Measurements from ENCODE around the gene TMEM63B. TPM values are rescaled to one million over a fixed set of nuclear protein-coding genes. Genes with fewer than 3 reads are reported as not detected.
A peak's percentile ranks its signal among the peaks of the same experiment; 100 is the strongest.

Gene TMEM63B
- total and polyA plus RNA-seq, 9 of the 15 experiments (the other 6 are each of a cell fraction or from before 2014, with no cell fraction given): 0.14 to 39.4 (median 14.4) TPM

- TF ChIP-seq, protein P1, sequence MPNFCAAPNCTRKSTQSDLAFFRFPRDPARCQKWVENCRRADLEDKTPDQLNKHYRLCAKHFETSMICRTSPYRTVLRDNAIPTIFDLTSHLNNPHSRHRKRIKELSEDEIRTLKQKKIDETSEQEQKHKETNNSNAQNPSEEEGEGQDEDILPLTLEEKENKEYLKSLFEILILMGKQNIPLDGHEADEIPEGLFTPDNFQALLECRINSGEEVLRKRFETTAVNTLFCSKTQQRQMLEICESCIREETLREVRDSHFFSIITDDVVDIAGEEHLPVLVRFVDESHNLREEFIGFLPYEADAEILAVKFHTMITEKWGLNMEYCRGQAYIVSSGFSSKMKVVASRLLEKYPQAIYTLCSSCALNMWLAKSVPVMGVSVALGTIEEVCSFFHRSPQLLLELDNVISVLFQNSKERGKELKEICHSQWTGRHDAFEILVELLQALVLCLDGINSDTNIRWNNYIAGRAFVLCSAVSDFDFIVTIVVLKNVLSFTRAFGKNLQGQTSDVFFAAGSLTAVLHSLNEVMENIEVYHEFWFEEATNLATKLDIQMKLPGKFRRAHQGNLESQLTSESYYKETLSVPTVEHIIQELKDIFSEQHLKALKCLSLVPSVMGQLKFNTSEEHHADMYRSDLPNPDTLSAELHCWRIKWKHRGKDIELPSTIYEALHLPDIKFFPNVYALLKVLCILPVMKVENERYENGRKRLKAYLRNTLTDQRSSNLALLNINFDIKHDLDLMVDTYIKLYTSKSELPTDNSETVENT (CRISPR knock-in tag; IDR thresholded peaks at IDR 0.05): no peak
- TF ChIP-seq KLF16 (IDR thresholded peaks at IDR 0.05) (no peak), UBTF (IDR thresholded peaks at IDR 0.05; ENCODE audit: borderline replicate concordance in 1 of 2, low read depth in 2 of 2, low read length in 2 of 2) (0 out of 4 replicates have a peak, but pooled peaks of 1 of the 2 experiments have one; percentile 27), ZNF589 (CRISPR knock-in tag; IDR thresholded peaks at IDR 0.05; ENCODE audit: low read depth) (0 out of 2 replicates have a peak, but pooled peaks have one; percentile 0), POLR3A (IDR thresholded peaks at IDR 0.05; ENCODE audit: borderline replicate concordance, extremely low read depth, insufficient read depth, insufficient read length) (no peak), NR4A1 (CRISPR knock-in tag; IDR thresholded peaks at IDR 0.05) (no peak), NR4A1 (tag; IDR thresholded peaks at IDR 0.05) (no peak), PPARD (CRISPR knock-in tag; IDR thresholded peaks at IDR 0.05) (no peak), POLR2B (IDR thresholded peaks at IDR 0.05; ENCODE audit: low read depth, partially characterized antibody) (no peak), FOXK1 (CRISPR knock-in tag; IDR thresholded peaks at IDR 0.05; ENCODE audit: borderline replicate concordance) (no peak), KAT7 (CRISPR knock-in tag; IDR thresholded peaks at IDR 0.05; ENCODE audit: borderline replicate concordance) (no peak), FOXK2 (conservative IDR thresholded peaks at IDR 0.05 in 1 of 2, IDR thresholded peaks at IDR 0.05 in 1 of 2; ENCODE audit: low read depth in 2 of 2) (no peak), ZBED1 (IDR thresholded peaks at IDR 0.05) (no peak)
- TF ChIP-seq, protein P2, sequence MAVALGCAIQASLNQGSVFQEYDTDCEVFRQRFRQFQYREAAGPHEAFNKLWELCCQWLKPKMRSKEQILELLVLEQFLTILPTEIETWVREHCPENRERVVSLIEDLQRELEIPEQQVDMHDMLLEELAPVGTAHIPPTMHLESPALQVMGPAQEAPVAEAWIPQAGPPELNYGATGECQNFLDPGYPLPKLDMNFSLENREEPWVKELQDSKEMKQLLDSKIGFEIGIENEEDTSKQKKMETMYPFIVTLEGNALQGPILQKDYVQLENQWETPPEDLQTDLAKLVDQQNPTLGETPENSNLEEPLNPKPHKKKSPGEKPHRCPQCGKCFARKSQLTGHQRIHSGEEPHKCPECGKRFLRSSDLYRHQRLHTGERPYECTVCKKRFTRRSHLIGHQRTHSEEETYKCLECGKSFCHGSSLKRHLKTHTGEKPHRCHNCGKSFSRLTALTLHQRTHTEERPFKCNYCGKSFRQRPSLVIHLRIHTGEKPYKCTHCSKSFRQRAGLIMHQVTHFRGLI (CRISPR knock-in tag; IDR thresholded peaks at IDR 0.05): peak; percentile 31; the same call in 1 of the 2 replicates
- TF ChIP-seq, protein P3, sequence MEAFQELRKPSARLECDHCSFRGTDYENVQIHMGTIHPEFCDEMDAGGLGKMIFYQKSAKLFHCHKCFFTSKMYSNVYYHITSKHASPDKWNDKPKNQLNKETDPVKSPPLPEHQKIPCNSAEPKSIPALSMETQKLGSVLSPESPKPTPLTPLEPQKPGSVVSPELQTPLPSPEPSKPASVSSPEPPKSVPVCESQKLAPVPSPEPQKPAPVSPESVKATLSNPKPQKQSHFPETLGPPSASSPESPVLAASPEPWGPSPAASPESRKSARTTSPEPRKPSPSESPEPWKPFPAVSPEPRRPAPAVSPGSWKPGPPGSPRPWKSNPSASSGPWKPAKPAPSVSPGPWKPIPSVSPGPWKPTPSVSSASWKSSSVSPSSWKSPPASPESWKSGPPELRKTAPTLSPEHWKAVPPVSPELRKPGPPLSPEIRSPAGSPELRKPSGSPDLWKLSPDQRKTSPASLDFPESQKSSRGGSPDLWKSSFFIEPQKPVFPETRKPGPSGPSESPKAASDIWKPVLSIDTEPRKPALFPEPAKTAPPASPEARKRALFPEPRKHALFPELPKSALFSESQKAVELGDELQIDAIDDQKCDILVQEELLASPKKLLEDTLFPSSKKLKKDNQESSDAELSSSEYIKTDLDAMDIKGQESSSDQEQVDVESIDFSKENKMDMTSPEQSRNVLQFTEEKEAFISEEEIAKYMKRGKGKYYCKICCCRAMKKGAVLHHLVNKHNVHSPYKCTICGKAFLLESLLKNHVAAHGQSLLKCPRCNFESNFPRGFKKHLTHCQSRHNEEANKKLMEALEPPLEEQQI (IDR thresholded peaks at IDR 0.05): no peak
Observed at GRCh38 chr6:44201200-44201599, 73.8 kb downstream of the TMEM63B start (continued).
